D341Med (cell line): Measurements from ENCODE around the gene RALY.

Source experiments
- DNase-seq: peaks from one replicate; pipeline ENCODE4 v3.0.0; 2012; ENCODE audit warnings: low spot score

RALY gene

DNA sequence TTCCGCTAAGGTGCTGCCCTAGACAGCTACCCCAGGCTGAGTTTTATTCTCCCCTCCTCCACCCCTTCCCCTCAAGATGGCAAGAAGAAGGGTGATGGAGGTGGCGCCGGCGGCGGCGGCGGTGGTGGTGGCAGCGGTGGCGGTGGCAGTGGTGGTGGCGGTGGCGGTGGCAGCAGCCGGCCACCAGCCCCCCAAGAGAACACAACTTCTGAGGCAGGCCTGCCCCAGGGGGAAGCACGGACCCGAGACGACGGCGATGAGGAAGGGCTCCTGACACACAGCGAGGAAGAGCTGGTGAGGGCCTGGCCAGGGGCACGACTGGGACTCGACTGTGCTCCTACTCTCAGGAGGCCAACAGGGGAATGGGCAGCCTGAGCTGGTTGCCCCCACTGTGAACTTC is 83.2 kb downstream of the RALY start:
- DNase-seq = no peak

DNA sequence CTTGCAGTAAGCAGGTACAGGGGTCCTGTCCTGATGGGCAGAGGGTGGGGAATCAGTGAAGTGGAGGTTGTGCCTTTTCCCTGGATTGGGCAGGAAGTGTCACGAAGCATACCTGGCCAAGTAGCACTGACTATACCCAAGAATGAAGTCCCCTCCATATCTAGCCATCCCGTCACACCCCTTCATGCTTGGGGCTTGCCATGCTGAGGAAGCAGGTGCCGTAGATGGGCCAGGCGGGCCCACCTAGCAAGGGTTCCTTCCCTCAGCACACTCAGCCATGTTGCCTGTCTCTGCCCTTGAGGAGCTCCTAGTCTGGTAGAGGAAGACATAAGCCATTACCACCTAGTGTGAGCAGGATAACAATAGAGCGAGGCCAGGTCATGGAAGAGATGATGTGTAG is 84.8 kb downstream of the RALY start:
- DNase-seq = no peak

DNA sequence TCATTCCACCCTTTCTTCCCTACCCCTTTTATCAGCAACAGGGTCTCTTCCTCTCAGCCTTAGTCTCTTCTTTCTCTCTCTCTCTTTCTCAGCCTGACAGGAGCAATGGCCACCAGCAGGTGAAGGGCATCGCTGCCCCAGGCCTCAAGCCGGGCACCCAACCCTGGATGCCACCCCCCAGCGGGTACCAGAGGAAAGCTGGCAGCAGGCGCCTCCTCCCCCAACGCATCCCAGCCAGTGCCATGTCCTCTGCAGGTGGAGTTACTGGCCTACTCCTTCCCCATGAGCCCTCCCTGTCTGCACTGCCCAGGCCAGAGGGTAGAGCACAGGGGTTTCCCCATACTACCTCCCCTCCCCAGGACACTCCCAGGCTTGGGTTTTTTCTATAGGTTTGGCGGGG is 86.1 kb downstream of the RALY start:
- DNase-seq = no peak

DNA sequence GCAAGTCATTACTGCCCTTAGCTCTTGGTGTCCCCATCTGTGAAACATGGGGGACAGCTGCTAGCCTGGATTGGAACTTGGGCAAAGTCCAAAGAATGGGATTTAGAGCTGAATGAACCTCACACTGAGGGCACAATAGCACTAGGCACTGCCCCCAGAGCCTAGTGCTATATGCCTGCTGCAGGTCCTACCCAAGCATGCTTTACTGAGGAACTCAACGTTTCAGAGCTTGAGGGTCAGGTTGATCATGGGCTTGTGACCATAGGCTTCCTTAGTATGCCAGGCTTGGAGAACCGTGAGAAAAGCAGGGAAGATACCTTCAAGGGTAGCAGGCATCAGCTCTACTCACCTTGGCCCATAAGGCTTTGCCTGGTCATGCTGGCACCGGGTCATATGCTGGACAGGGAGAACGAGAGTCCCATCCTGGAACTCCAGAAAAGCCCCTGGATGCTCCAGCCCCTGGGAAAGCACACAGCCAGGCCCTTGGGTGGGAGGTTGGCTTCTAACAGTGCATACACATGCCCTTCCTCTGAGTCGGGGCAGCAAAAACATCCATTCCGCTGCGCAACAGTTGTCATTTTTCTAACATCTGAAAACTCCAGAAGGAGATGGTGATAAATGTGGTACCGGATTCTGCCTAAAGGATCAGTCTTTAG is 88.6 kb downstream of the RALY start:
- no peak for DNase-seq

DNA sequence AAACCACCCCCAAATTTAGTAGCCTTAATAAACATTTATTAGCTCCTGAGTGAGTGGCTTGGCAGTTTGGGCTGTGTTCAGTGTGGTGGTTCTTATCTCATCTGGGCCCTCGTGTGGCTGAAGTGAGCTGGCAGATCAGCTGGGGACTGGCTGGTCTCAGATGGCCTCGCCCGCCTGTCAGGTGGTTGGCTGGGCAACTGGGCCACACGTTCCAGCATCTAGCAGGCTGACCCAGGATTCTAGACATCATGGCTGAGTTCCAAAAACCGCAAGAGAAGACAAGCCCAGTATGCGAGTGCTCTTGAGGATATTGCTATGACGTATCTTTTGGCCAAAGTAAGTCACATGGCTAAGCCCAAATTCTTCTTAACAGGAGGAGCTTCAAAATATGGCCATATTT is 89.4 kb downstream of the RALY start:
- DNase-seq = no peak

DNA sequence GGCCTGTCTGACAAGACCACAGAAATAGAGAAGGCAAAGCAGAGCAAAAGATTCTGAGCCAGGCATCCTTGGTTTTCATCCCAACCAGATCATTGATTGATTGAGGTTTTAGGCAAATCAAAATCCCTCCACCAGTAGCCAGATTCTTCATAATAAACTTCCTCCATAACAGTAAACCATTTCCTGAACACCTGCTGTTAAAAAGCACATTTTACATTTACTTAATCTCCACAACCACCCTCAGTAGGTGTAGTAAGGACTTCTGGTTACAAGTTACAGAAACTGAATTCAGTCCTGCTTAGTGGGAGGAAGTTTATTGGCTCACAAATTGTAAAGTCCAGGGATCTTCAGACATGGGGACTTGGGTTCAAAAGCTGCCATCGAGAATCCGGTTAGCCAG is 90.1 kb downstream of the RALY start:
- DNase-seq = no peak

DNA sequence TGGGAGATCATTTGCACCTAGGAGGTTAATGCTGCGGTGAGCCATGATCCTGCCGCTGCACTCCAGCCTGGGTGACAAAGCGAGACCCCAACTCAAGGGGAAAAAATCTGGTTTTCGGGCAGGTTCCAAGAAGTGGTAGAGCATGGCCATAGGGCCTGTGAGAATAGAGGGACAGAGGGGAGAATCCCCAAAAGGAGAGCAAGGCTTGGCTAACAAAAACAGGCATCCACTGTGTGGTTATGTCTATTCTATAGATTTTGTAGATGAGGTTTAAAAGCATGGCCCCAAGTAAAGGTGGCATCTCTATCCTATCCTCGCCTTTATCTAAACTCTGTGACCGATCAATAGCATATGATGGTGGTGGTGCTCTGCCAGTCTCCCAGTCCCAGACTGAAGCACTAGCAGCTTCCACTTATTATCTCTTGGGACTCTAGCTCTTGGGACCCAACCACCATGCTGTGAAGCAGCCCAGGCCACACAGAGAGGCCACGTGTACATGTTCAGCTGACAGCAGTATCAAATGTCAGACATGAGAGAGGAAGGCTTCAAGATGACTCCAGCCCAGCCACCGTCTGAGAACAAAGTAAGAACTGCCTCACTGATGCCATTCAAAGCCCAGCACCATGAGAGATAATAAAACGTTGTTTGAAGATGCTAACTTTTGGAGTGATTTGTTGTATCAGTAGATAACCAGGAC is 90.7 kb downstream of the RALY start:
- no peak for DNase-seq

DNA sequence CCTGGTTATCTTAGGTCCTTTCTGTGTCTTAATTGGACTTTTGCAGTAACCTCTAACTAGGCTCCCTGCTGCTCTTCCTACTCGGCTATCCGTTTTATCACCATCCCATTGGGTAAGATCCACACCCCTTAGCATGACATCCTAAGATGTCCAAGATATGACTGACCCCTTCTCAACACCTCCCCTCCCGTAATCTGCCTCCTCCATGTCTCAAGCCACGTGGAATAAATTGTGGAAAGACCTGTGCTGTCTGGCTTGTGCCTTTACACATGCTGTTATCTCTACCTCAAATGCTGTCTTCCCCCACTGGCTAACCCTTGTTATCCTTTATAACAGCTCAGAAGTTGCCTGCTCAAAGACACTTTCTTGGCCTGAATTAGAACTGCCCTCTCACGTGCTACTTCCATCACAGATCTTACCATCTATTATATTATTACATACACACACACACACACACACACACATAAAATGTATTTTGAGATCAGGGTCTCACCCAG is 91.9 kb downstream of the RALY start:
- DNase-seq = no peak

DNA sequence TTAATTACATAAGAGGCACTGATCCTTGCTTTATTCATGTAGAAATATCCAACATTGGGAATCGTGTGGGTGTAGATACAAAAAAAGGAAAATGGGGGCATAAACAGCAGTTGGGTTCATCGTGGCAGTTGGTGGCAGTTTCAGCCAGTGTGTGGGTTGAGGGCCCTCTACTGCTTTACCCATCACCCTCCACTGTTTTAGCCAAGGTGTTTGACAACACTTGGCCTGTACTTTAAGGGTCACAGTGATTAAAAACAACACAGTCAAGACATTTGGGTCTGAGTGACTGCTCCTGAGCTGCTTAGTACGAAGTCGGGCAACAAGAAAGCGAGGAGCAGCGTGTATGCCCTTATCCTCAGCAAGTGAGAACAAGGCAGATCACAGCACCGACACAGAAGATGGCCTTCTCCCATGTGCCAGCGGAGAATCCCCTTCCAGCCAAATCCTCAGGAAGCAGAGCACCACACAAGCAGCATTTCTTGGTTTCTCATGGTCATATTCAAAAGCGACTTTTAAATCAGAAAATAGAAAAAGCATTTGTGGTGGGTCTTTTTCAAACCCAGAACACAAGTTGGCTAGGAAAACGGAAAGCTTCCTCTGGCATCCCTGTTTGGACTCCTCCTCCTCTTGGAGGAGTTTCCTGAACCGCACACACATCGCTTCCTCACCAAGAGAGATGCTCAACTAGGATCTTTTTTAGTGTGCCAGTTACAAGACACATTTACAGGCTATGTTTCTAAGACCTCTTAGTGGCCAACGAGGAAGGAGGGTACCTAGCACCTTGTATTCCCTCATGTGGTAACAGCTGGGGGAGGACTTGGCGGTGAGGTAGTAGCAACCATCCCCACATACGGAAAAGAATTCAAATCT is 94.8 kb downstream of the RALY start:
- no peak for DNase-seq

DNA sequence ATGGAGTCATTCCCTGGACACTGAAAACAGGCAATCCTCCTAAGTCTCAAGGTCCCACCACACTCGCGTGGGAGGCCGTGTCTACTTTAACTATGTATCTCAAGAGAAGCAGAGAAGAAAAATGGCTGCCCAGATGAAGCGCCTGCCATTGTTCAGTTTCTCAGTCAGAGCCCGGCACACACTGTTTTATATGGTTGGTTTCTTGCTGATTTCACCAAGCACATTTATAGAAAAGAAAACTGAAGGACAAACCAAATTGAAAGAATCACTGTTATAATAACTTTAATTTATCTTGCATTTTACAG is 95.4 kb downstream of the RALY start:
- no peak for DNase-seq

DNA sequence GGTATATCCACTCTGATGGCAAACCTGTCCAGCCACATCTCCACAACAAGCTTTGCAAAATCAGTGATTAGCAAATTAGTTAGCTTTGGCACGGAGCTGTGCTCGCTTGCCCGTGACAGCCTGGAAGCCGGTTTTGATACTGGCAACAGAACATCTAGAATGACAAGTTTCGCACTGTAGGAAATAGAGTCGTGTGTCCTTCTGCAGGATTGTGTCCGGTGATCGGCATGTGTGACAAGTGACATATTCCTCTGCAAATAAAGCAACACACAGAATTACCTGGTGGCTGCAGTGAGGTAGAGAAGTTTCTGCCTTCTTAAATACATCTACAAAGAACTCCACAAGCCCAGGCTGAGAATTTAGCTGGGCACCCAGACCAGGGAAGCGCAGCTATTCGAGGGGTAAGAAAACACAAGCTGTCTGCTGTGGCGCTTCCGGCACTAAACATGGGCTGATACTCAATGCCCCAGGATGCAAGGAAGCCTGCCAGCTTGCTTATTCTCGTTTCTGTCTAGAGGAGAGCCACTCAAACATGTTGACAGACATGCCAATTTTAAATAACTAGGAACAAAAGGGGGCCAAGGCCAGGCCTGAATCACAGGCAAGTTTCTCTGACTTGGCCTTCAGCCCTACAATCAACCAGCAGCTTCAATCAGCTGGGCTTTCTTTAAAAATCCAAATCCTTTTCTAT is 96.1 kb downstream of the RALY start:
- DNase-seq = no peak

DNA sequence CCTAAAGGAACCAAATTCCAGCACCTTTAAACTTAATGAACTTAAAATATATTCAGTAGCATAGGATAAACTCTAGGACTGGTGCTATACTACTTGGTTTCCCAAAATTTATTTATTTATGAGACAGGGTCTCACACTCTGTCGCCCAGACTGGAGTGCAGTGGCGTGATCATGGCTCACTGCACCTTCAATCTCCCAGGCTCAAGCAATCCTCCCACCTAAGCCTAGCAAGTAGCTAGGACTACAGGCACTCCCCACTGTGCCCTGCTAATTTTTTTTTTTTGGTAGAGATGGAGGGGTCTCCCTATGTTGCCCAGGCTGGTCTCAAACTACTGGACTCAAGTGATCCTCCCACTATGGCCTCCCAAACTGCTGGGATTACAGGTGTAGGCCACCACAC is 96.9 kb downstream of the RALY start:
- no peak for DNase-seq

DNA sequence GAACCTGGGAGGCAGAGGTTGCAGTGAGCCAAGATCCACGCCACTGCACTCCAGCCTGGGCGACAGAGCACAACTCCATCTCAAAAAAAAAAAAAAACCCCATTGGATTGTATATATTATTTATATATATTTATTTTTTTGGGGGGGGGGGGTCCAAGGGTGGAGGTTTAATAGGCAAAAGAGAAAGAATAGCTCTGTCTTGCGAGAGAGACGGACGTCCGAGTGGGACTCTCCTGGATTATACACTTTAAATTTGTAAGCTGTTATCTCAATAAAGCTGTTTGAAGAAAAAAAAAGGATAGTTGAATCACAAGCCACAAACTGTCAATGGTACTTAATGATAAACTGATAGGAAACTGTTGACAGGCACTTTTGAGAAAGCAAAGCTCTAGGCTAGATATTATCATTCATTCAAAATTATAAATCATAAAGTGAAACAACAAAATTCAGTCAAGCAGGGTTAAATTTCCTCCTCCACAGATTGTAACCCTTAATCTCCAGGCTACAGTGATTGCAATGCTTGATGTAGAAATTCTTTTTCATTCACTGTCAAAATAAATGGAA is 98.0 kb downstream of the RALY start:
- DNase-seq = no peak

DNA sequence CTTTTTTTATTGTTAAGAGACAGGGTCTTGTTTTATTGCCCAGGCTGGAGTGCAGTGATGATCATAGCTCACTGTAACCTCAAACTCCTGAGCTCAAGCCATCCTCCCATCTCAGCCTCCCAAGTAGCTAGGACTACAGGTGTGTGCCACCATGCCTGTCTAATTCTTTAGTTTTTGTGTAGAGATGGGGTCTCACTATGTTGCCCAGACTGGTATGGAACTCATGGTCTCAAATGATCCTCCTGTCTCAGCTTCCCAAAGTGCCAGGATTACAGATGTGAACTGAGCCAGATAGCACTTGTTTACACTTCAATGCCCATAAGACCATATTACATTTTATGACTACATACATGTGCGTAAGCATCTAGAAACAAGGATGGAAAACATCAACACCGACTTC is 100.2 kb downstream of the RALY start:
- DNase-seq = no peak

DNA sequence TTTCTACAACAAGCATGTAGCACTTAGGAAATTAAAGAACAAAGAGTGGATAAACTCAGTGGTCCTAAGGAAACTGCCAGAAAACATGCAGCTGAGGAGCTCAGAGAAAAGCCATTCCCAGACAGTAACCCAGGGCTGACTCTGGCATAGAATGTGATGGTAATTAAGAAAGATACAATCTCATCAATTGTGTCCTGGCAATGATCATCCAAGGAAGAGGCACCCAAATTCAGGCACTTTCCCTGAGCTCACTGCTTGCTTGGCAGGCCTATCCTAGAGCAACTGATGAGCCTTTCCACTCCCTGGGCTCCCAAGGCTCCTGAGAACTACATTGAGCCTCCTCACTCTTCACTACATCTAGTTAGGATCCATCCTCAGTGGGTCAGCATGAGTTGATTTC is 102.1 kb downstream of the RALY start:
- no peak for DNase-seq

DNA sequence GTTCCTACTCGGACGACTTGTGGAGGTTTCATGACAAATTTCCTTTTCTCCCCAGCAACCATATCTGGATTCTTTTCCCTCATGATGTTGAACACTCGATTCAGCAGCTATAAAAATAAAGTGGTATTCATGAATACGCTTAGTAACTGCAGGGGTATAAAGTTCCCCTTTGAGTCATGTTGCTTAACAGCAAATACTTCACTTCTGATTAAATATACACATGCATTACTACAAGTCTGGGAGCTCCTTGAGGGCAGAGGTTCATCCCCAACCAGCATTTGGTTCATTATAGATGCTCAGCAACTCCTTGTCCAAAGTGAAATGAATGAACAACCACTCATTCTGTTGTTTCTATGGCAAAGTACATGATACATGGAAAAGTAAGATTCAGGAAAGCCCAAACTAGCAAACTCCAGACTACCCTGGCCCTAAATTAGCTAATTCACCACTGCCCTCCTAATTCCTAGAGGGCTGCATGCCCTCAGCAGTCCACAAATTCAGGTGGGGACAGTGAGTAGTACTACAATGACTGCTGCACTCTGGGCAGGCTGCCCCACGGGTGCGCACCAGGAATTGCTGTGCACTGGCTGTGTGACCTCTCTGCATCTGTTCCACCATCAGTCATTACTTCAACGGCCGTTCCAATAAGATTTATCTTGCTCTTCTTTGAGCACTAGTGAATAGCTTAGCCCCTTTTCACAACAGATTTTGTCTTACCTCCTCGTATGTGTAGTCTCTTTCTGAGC is 103.2 kb downstream of the RALY start:
- no peak for DNase-seq

DNA sequence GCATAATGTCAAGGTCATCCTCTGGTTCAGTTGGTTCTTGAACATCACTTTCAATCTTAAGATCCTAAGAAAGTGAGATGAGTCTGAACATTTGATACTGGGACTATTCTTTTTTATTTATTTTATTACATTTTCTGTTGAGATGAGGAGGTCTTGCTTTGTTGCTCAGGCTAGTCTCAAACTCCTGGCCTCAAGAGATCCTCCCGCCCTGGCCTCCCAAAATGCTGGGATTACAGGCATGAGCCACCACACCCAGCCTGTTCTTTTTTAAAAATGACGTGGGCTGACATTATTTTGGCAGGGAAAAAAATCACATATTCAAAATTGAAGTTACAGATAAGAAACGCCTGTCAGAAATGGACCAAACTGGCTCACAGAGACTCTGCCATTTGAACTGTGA is 104.9 kb downstream of the RALY start:
- no peak for DNase-seq

DNA sequence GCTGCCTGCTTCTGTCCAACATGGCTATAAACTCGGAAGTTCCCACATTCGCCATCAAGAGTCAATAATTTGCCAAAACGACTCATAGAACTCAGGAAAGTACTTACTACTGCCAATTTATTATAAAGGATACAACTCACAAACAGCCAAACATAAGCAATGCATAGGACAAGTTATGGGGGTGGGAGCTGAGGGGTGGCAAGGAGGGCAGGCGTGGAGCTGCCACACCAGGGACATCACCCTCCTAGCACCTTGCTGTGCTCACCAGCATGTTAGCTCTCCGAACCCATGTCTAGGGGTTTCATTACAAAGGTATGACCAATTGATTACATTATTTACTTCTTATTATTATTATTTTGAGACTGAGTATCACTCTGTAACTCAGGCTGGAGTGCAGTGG is 106.0 kb downstream of the RALY start:
- no peak for DNase-seq

DNA sequence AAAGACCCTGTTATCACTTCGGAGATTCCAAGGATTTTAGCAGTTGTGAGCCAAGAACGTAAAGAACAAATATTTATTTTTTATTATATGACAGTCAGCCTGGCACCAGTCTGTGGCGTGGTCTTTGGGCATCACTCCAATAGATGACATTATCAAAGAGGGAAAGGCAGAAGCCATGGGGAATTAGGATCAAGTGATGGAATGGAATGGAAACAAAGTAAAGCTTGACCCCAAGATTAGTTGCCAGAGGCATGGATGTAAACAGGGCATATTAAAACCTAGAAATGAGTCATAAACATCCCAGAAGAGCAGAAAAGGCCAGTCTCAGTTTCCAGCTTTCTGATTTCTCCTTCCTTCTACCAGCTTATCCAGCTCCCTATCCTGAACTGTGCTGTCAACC is 106.9 kb downstream of the RALY start:
- DNase-seq = no peak

DNA sequence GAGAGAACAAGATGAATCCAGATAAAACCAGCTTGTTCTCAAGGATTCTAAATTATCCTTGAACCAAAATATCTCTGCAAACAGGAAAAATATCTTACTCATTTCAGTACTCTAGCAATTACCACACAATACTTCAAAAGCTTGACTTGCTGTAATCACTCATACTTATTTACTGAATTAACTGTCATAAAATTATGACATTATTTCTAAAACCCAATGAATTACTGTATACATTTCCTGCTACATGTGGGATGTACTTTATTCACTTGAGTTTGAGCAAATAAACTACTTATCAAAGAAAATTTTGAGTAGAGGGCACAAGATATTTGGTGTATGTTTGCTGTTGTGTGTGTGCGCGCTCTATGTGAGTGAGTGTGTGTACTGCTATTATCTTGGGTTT is 108.6 kb downstream of the RALY start:
- no peak for DNase-seq

DNA sequence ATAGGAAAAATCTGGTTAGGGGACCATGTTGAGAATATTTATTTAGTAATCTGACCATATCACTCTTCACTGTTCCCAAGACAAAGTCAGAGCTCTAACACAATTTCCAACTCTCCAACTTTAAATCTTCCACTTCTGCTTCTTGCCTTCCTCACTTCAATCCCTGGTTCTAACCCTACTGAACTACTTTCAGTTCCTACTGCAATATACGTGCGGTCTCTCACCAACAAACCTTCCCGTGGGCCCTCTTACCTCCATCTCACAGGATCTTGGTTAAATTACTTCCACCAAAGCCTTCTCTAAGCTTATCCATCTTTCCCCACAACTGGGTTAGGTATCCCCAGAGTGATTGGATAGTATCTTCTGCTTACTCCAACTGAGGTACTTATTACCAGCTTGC is 110.3 kb downstream of the RALY start:
- no peak for DNase-seq
